Measurements from ENCODE around the gene TTC7B. TPM values are rescaled to one million over a fixed set of nuclear protein-coding genes. Genes with fewer than 3 reads are reported as not detected.

The TTC7B gene
- total RNA-seq, 2 experiments from 2014 or later, result 1.2 to 1.3 TPM

DNA sequence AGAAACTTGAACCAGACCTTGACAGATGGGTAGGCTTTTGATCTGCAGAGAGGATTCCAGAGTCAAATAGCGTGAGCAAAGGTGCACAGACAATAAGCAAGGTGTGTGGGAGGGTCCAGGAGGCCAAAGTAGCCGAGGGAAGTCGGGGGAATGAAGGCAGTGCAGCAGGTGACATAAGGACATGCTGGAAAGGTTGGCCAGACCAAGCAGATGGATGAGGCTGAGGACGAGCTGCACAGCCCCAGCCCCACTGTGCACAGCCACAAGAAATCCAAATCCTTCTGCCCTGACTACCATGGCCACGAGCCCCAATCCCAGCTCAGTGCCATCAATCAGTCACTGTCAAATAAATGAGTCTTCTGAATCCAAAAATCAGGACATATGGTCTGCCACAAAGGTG lies 5.4 kb downstream of the TTC7B start:
- TF ChIP-seq, protein P1, sequence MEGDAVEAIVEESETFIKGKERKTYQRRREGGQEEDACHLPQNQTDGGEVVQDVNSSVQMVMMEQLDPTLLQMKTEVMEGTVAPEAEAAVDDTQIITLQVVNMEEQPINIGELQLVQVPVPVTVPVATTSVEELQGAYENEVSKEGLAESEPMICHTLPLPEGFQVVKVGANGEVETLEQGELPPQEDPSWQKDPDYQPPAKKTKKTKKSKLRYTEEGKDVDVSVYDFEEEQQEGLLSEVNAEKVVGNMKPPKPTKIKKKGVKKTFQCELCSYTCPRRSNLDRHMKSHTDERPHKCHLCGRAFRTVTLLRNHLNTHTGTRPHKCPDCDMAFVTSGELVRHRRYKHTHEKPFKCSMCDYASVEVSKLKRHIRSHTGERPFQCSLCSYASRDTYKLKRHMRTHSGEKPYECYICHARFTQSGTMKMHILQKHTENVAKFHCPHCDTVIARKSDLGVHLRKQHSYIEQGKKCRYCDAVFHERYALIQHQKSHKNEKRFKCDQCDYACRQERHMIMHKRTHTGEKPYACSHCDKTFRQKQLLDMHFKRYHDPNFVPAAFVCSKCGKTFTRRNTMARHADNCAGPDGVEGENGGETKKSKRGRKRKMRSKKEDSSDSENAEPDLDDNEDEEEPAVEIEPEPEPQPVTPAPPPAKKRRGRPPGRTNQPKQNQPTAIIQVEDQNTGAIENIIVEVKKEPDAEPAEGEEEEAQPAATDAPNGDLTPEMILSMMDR (IDR thresholded peaks at IDR 0.05), result no peak
- Histone ChIP-seq H3K27ac (ENCODE audit: low read depth in 1 of 2, low read length in 2 of 2) (no peak overlapping the region), H3K9me3 (ENCODE audit: control insufficient read depth in 1 of 2, insufficient read depth in 1 of 2, low read length in 2 of 2) (no peaks in the 10 kb centered on the region), H3K4me3 (ENCODE audit: low read length) (no peak overlapping the region), H3K4me1 (ENCODE audit: insufficient read depth, low read length) (peaks cover 6% of the 10 kb centered on the region), H3K27me3 (ENCODE audit: control insufficient read depth in 1 of 2, insufficient read depth in 2 of 2, low read length in 2 of 2) (peaks cover 0 to 5% of the 10 kb centered on the region in 2 experiments), H3K36me3 (ENCODE audit: insufficient read depth, low read length) (no peaks in the 10 kb centered on the region)
- Mint-ChIP-seq H3K4me1 (ENCODE audit: low read depth) (peaks cover 5% of the 10 kb centered on the region), H3K9me3 (no peaks in the 10 kb centered on the region), H3K36me3 (ENCODE audit: low read depth) (no peaks in the 10 kb centered on the region), H3K27me3 (peaks cover 5% of the 10 kb centered on the region), H3K4me3 (no peak overlapping the region), H3K27ac (no peak overlapping the region)
- DNase-seq, result no peak
- no peak for ATAC-seq (ENCODE audit: poor library complexity)
- POLR2A ChIA-PET, result no interaction called here
- CTCF ChIA-PET, result no interaction called here
- intact Hi-C loops (cut with DNase I, micrococcal nuclease), result no loop called here

DNA sequence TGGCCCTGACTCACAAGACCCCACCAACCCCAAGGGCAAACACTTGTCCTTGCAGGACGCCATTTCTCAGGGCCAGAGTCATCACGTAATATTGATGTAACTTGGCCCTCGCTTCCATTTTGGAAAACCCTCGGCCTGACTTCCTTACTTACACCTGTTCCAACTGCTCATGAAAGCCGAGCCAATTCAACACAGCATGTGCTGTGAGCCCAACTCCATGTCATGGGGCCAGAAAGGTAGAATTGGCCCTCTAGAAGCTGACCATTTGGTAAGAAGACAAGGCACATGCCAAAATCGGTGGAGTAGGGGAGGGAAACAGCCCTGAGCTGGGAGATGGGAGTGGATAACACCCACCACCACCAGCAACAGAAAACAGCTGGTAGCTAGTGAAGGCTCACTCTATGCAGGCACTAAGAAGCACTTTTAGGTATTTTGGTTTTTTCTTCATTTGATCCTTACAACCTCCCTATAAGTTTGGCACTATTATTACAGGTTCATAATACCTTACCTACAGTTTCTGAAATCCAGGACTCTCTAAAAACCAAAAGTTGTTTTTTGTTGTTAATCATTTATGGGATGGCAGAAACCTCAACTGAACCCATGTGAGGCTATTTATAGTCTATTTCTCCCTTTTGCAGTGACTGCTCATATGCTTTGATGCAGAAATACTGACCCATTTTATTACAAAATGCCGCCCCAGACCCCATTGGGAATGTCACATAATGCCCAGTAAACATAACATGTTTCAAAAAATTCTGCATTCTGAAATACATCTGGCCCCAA lies 6.5 kb downstream of the TTC7B start:
- Mint-ChIP-seq H3K9me3 (no peaks in the 10 kb centered on the region), H3K27ac (no peak overlapping the region), H3K4me1 (ENCODE audit: low read depth) (no peaks in the 10 kb centered on the region), H3K27me3 (no peaks in the 10 kb centered on the region), H3K4me3 (no peak overlapping the region), H3K36me3 (ENCODE audit: low read depth) (no peaks in the 10 kb centered on the region)
- DNase-seq (no peak), ATAC-seq (ENCODE audit: poor library complexity) (no peak)
- intact Hi-C loops (cut with DNase I, micrococcal nuclease), result no loop called here
- Histone ChIP-seq H3K27ac (ENCODE audit: low read depth in 1 of 2, low read length in 2 of 2) (no peak overlapping the region), H3K9me3 (ENCODE audit: control insufficient read depth in 1 of 2, insufficient read depth in 1 of 2, low read length in 2 of 2) (no peaks in the 10 kb centered on the region), H3K36me3 (ENCODE audit: insufficient read depth, low read length) (no peaks in the 10 kb centered on the region), H3K4me3 (ENCODE audit: low read length) (no peak overlapping the region), H3K4me1 (ENCODE audit: insufficient read depth, low read length) (no peaks in the 10 kb centered on the region), H3K27me3 (ENCODE audit: control insufficient read depth in 1 of 2, insufficient read depth in 2 of 2, low read length in 2 of 2) (no peaks in the 10 kb centered on the region)
- TF ChIP-seq, protein P1 (IDR thresholded peaks at IDR 0.05), result no peak
- POLR2A ChIA-PET, result no interaction called here
- CTCF ChIA-PET, result no interaction called here

DNA sequence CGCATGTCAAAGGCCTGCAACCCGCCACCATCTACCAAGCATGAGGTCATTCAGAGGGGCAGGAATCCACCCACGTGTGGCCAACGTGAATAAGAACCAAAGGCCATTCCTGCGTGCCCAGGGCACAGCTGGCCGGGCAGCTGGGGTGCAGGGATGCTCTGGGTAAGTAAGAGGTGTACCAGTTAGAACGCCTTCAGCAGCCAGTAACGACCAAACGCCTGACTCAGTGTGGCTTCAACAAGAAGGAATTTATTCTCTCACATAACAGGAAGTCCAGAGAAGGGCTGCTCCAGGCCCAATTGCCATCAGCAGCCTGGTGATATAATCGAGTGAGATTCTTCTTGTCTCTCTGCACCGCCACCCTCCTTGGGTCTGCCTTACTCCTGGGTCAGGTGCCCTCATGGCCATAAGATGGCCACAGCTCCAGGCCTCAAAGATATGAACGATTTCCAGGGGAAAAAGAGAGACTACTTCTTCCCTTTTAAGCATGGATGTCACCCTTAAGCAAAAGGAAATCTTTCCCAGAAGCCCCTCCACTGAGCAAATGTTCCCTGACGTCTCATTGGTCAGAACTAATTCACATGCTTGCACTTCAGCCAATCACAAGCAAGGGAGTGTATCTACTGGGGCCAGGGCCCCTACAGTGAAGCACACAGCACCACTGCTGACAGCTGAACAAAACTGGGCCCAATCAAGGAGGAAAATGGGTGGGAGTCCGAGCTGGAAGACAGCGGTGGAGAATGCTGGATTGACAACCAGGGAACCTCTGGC lies 7.3 kb downstream of the TTC7B start:
- H3K36me3 ChIP-seq (ENCODE audit: insufficient read depth, low read length), result no peaks in the 10 kb centered on the region
- intact Hi-C loops (cut with DNase I, micrococcal nuclease), result no loop called here
- no peaks in the 10 kb centered on the region for H3K36me3 Mint-ChIP-seq (ENCODE audit: low read depth)
- H3K9me3 Mint-ChIP-seq, result no peaks in the 10 kb centered on the region
- ChIA-PET POLR2A (no interaction called here), CTCF (no interaction called here)
- DNase-seq (no peak), ATAC-seq (ENCODE audit: poor library complexity) (no peak)
- no peak overlapping the region for H3K4me3 Mint-ChIP-seq
- no peaks in the 10 kb centered on the region for H3K27me3 Mint-ChIP-seq
- no peaks in the 10 kb centered on the region for H3K4me1 ChIP-seq (ENCODE audit: insufficient read depth, low read length)
- no peak overlapping the region for H3K27ac Mint-ChIP-seq
- H3K27me3 ChIP-seq (ENCODE audit: control insufficient read depth in 1 of 2, insufficient read depth in 2 of 2, low read length in 2 of 2), result no peaks in the 10 kb centered on the region
- TF ChIP-seq, protein P1 (IDR thresholded peaks at IDR 0.05), result no peak
- no peak overlapping the region for H3K4me3 ChIP-seq (ENCODE audit: low read length)
- H3K4me1 Mint-ChIP-seq (ENCODE audit: low read depth), result no peaks in the 10 kb centered on the region
- H3K9me3 ChIP-seq (ENCODE audit: control insufficient read depth in 1 of 2, insufficient read depth in 1 of 2, low read length in 2 of 2), result no peaks in the 10 kb centered on the region
- no peak overlapping the region for H3K27ac ChIP-seq (ENCODE audit: low read depth in 1 of 2, low read length in 2 of 2)

All from CD4-positive, alpha-beta T cell (primary cell).